Daoy (cell line): ENCODE measurements around the gene HABP2. TPM values are rescaled to one million over a fixed set of nuclear protein-coding genes. Genes with fewer than 3 reads are reported as not detected.

Source experiments
- DNase-seq: peaks from one replicate; pipeline ENCODE4 v3.0.0-alpha.2; 2015; ENCODE audit warnings: low read depth
- total RNA-seq: library from RNA; depleted of rRNA; stranded (reverse); fragments of >200 nt; shearing (Covaris generic); gene quantifications from 2 replicates; pipeline ENCODE4 v1.2.3, GENCODE V29; 2014

The HABP2 gene
- total RNA-seq, 1 experiment from 2014 or later = not detected

DNA sequence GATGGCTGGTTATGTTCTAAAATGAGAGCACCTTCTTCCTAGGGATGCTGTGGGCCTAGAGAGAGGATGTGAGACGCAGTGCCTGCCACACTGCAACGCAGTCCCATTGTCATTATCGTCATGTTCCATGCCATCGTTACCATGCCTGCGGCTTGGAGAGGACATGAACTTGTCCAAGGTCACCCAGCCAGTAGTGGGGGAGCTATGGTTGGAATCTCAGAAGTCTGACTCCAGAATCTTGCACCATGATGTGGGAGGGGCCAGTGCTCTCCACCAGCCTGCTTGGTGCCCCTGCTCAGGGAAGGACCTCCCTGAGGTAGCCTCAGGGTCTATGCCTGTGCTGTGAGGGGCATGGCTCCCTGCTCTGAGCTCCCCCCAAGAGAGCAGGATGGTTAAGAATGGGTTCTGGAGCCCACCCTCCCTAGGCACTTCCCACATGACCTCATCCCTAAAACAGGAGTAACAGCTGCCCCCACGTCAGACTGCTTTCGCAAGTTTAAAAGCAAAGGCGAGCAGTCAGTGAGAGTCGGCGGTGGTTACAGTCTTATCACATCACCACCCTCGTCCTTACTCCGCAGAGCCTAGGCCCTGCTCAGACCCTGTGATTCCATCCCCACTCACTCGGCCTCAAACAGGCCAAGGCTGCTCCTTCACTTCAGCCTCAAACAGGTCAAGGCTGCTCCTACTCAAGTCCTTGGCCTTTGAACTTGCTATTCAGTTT, 50.4 kb downstream of the HABP2 start:
- no peak for DNase-seq

GRCh38 chr10:113604572-113604971, 51.7 kb downstream of the HABP2 start:
- no peak for DNase-seq

DNA sequence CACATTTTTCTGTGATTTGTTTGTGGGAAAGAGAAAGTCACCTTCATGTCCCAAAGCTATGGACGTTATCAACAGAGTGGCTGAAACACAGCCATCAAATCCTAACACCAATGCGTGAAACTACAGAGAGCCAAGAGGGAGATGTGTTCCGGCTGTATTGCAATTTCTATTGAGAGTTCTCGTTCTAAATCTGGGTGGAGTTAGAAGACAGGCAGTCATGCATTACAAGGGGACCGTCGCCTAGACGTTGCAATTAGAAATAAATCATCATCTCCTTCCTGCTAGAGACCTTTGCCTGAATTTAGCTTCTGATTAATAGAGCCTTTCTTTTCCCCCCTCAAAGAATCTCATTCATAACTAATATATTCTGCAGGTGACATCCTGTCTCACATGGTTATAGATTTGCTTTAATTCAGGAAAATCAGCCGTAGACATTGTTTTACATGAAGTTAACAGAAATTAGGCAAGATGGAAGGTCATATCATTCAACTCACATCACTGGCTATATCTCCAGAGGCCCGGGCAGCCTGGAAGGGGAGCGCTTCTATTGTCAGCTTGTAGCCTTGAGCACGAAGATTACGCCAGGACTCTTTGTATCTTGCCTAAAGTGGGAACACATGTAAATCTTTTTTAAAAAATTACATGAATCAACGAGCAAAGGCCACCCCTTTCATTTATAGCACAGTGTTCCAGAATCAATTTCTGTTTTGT, 52.6 kb downstream of the HABP2 start:
- no peak for DNase-seq

DNA sequence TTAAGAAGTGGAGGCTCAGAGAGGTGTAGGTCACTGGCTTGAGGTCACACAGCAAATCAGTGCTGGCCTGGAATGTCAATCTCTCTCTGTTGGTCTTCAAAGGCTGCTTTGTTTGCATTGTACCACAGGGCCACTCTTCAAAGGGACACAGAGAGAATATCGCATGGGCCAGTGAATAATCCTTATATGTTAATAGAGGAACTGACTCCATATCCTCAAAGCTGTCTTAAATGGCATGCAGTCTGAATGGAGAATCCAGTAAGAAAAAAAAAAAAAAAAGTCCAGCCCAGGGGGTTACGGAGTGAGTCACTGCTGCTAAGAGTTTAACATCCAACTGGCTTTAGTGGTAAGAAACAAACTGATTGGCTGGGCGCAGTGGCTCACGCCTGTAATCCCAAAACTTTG, 56.9 kb downstream of the HABP2 start:
- DNase-seq = peak; percentile 62

DNA sequence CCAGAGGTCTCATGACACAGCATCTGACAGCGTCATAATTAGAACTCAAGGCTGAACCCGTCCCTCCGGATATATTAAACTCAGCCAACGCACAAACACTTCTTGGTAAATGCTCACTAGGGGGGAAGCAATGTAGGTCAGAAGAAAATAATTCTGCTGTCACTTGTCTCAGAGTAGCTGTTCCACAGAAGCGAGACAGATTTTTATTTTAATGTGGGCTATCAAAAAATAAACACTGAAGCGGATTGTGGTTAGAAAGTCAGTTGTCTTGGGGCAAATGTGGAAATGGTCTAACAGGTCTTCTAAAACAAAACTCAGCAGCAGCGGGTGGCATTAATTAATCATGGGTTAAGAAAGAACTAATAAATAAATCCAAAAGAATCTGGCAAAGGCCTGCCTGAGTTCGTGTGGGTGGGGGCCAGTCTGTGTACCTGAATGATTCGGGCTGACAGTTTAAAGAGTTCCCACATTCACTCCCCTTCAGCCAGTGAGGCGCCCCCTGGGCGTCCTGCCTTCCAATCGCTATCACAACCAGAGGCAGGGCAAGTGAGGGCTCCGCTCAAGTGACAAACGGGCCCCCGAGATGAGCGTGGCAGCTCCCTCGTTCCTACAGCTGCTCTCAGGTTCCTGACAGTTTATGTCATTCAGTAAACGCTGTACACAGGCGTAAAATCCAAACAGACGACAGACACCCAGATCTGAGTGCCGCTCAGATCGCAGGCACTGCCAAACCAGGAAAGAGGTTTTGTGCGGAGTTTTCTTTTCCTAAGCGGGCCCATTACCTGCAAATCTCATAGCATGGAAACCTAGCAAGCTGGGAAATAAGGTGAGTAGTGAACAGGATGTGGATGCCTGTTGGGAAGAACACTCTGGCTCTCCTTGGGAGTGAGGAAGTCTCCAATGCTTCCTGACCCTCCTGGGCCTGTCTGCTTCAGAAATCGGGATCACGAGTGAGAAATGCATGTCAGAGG, 58.1 kb downstream of the HABP2 start:
- no peak for DNase-seq

DNA sequence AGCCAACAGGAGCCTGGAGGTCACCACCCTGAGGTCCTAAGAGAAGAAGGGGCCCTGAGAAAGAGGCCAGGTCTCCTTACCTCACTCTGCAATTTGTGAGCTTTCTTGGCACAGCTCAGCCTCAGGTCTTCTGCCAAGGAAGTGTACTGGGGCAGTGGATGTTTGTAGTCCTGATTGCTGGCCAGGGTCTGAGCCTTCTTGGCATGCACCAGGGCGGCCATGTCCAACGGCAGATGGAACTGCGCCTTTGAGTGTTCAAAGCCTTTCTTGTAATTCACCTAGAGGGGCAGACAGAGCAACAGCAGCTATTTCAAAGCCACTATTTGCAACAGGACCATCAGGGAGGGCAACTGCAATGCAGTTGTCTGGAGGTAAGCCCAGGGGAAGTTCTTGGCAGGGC, 59.3 kb downstream of the HABP2 start:
- no peak for DNase-seq

- no peak for DNase-seq
Measured at GRCh38 chr10:113613427-113613826, 60.6 kb downstream of the HABP2 start.

DNA sequence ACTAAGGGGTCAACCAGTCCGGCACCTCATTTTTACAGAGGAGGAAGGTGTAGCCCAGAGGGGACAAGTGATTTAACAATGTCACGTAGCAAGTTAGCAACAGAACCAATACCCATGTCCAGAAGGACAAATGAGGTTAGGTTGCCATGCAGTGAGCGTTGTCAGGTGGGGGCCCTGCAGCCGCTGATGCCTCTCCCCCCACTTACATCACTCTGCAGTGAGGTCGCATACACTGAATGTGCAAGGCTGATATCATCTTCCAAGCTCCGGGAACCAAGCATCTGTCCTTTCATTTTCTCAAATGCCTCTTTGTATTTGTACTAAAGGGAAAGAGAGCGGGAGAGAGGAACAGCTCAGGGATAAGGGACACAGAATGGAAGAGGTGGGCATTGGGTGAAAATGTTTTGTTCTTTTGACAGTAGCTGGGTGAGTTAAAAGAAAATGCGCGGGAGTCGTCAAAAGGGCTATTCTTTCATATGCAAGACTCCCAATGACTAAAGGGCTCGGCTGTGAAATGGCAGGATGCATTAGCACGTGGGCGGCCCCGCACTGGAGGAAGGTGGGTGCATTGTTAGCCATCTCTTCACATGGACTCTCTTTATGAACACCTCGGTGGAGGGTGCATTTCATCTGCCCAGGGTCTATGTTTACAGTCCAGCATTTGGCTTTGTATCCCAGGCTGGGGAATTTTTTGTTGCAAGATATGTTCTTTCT, 61.3 kb downstream of the HABP2 start:
- DNase-seq = no peak

DNA sequence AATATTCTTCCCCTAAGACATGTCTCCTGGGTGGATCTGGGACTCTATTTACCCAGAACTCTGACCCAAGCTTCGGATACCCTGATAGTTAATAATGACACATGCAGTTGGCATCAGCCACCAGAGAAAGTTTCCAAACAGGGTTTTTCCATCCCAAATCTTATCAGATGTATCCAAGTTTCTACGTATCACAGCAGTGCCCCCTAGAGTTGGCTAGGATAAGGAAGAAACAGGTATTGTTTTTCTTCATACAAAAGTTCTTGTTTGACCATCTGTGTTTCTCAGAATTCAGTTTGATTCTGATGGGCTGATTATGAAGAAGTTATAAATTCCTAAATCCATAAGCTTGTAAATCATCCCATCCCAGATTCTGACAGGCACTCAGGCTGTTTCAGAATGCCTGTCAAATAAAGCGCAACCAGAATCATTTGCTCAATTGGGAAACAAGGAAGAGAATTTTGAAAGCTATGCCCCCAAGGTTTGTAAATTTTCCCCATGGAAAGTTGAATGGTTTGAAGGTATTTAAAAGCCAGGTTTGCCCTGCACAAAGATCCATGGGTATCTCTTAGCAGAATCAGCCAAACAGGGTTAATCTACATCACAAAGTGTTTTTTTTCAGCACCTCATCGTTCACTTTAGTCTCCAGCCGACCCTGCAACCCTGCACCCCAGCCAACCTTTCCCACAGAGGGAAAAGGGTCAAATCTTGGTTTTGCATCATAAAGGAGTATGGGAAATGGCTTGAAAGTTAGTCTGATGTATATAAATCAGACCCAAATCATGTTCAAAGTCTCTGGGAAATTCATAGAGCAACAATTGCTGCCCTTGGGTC, 63.6 kb downstream of the HABP2 start:
- DNase-seq = no peak

- no peak for DNase-seq
Measured at GRCh38 chr10:113617086-113617485, 64.2 kb downstream of the HABP2 start.

GRCh38 chr10:113618338-113618737, 65.5 kb downstream of the HABP2 start:
- no peak for DNase-seq

GRCh38 chr10:113619401-113619800, 66.5 kb downstream of the HABP2 start:
- DNase-seq = no peak

- no peak for DNase-seq
Measured at GRCh38 chr10:113620511-113620910, 67.7 kb downstream of the HABP2 start.

DNA sequence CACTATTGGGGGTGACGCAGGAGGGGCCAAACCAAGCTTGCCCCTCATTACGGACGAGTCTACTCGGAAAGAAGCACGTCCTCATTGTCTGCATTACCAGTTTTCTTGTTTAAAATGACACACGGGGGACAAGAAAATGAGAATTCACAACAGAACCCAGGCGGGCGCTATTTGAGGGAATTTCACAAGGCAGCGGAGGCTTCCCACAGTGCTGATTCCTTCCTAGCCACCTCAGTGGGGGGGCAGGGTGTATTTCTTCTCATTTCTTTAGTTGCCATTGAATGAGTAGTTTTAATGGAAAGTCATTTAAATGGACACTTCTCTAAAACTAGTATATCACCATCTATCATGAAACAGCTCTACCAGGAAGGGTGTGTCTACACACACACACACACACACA, 68.1 kb downstream of the HABP2 start:
- no peak for DNase-seq

GRCh38 chr10:113621799-113622198, 68.9 kb downstream of the HABP2 start:
- DNase-seq = no peak

DNA sequence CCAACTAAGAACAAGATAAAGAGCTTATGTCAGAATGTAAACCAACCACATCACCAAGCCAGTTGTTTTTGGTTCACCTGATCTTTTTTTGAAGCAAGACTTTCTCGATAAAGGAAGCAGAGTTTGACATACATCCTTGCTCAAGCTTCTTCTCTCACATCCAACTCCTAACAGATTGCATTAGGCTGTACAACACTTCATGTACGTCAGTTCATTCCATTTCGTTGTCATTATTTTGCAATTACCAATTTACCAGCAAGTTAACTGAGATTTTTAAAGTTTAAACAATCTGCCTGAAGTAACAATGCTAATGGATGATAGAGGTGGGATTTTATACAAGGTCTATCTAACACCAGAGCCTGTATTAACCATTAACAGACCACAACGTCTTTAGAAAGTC, 70.0 kb downstream of the HABP2 start:
- DNase-seq = no peak

DNA sequence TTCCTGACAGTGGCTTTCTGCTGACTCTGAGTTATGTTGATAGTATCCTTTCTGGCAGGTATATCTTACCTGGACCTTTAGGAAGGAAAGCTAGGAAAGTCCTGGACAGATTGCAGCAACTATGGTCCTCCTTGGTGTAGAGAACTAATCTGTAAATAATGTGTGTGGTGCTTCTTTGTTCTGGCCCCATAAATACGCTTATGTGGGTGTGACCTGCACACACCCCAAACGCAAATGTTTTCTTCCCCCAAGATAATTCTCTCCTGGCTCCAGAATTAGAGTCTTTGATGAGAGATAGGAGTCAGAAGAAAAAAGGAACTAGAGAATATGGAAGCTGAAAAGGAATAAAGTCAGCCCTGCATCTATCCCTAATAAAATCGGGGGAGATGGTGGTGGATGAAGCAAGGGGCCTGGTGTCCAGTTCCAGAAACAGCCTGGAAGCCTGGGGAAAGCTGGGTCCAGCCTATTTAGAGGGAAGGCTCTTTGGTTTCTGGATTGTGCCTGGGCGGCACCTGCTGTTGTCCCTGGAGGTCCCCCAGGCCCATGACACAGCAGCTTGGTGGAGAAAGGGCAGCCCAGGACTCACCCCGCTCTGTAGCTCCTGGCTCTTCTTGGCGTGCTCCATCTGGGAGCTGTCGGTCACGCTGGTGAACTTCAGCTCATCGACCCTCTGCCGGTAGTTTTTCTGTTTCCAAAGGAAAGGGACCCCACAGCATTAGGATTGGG, 72.8 kb downstream of the HABP2 start:
- no peak for DNase-seq

DNA sequence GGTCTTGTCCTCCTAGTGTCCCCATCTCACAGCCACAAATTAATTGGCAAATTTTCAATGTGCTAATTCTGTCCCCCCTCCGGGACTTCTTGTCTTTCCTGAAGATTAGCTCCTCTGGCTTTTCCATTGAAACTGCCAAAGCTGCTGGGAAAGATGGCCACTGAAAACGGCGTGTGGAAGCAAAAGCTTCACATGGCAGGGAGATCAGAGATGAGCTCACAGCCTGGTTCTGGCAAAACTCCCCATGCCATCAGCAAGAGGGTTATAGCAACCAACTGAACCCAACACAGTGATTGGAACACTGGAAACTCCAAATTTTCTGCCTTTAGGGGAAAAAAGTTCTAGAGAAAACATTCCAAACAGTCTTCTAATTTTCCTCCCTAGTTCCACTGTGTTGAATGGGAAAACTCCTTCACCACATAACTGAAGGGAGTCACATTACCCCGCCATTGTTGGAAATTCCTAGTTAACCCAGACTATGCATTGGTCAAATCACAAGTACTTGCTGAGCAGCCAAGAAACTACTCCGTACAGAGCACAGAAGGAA, 74.0 kb downstream of the HABP2 start:
- DNase-seq = no peak

- DNase-seq = no peak
Measured at GRCh38 chr10:113627836-113628235, 75.0 kb downstream of the HABP2 start.
